ENCODE measurements around the gene NLRC5.

DNA sequence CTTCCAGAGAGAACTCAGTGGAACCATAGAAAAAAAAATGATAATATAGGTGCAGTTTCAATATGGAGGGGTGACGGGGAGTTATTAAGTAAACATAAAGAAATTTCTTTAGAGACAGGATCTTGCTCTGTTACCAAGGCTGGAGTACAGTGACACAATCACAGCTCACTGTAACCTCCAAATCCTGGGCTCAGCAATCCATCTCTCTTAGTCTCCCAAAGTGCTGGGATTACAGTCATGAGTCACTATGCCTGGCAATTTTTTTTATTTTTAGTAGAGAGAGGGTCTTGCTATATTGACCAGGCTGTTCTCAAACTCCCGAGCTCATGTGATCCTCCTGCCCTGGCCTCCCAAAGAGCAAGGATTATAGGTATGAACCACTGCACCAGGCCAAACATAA is 48.8 kb downstream of the NLRC5 start:
- no peak for TF ChIP-seq SP1 (IDR thresholded peaks at IDR 0.05)
- TF ChIP-seq FOXA1 (IDR thresholded peaks at IDR 0.05): no peak
- no peak for TF ChIP-seq FOXM1 (IDR thresholded peaks at IDR 0.05; ENCODE audit: borderline replicate concordance)
- TF ChIP-seq ELF4 (IDR thresholded peaks at IDR 0.05): no peak
- TF ChIP-seq TARDBP (IDR thresholded peaks at IDR 0.05): no peak
- no peak for TF ChIP-seq ARNT (IDR thresholded peaks at IDR 0.05)
- no peak for TF ChIP-seq SUZ12 (IDR thresholded peaks at IDR 0.05)
